Cardiac muscle cell (in vitro differentiated cells and primary cell): ENCODE data around the gene KDM7A. TPM values are rescaled to one million over a fixed set of nuclear protein-coding genes. Genes with fewer than 3 reads are reported as not detected.

Experiments used
- DNase-seq, 2 donors: peaks; one replicate each; pipeline versions ENCODE4 v3.0.0 to v3.0.0-alpha.2; 2010 to 2017; ENCODE audit warnings: low read depth in 1 of 2, low spot score in 1 of 2
- H3K27ac ChIP-seq: fragments of 200-600 bp; sonication (generic); 2 replicates; pipeline ENCODE4 v1.5.1; 2016
- H3K27me3 ChIP-seq: fragments of 200-600 bp; sonication (generic); 2 replicates; pipeline ENCODE4 v1.6.0; 2016; ENCODE audit warnings: control low read depth
- H3K36me3 ChIP-seq: fragments of 200-600 bp; sonication (generic); 2 replicates; pipeline ENCODE4 v1.5.1; 2016; ENCODE audit warnings: control low read depth
- H3K4me1 ChIP-seq: fragments of 200-600 bp; sonication (generic); 2 replicates; pipeline ENCODE4 v1.8.1; 2017; ENCODE audit warnings: low read depth, mild to moderate bottlenecking, mixed run types
- H3K4me3 ChIP-seq: fragments of 200-600 bp; sonication (generic); 2 replicates; pipeline ENCODE4 v1.5.1; 2016; ENCODE audit warnings: mild to moderate bottlenecking
- H3K9me3 ChIP-seq: fragments of 200-600 bp; sonication (generic); 2 replicates; pipeline ENCODE4 v1.5.1; 2017; ENCODE audit warnings: low read depth, mild to moderate bottlenecking, control low read depth
- CTCF ChIP-seq: IDR thresholded peaks from 2 replicates; pipeline ENCODE4 v1.5.1; 2012; ENCODE audit warnings: low read depth, mild to moderate bottlenecking, low read length
- polyA plus RNA-seq: library from polyadenylated mRNA; unstranded; fragments of >200 nt; fragmentation: Nextera tagmentation; extraction: Ambion mirVana; gene quantifications from 2 replicates; pipeline ENCODE4 v1.2.1, GENCODE V29; 2016
- total RNA-seq: library from RNA; depleted of rRNA; stranded (reverse); fragments of >200 nt; gene quantifications from 2 replicates; pipeline ENCODE4 v1.2.3, GENCODE V29; 2016

KDM7A gene
- total and polyA plus RNA-seq, 2 experiments from 2014 or later, result 1.9 to 7.5 TPM

- no peaks in the 10 kb centered on the region for H3K36me3 ChIP-seq
Observed at GRCh38 chr7:140141256-140141655, 35.5 kb downstream of the KDM7A start.

GRCh38 chr7:140137078-140137477, 39.7 kb downstream of the KDM7A start:
- Histone ChIP-seq H3K9me3 (no peaks in the 10 kb centered on the region), H3K4me1 (peaks cover 5% of the 10 kb centered on the region), H3K27me3 (no peaks in the 10 kb centered on the region), H3K4me3 (no peak overlapping the region), H3K36me3 (peaks cover 5% of the 10 kb centered on the region), H3K27ac (no peak overlapping the region)
- DNase-seq, result no peak
- TF ChIP-seq CTCF, result no peak

More at GRCh38 chr7:140141256-140141655, 35.5 kb downstream of the KDM7A start:
- Histone ChIP-seq H3K4me3 (no peak overlapping the region), H3K9me3 (no peaks in the 10 kb centered on the region), H3K4me1 (peaks cover 4% of the 10 kb centered on the region), H3K27ac (no peak overlapping the region), H3K27me3 (no peaks in the 10 kb centered on the region)
- DNase-seq, result no peak
- TF ChIP-seq CTCF, result no peak

- TF ChIP-seq CTCF, result no peak
- Histone ChIP-seq H3K27me3 (no peaks in the 10 kb centered on the region), H3K4me3 (no peak overlapping the region), H3K4me1 (peaks cover 5% of the 10 kb centered on the region), H3K36me3 (peaks cover 11% of the 10 kb centered on the region), H3K9me3 (no peaks in the 10 kb centered on the region), H3K27ac (peak overlapping the region; percentile 20)
- no peak for DNase-seq
Observed at GRCh38 chr7:140136073-140136472, 40.7 kb downstream of the KDM7A start.

GRCh38 chr7:140134039-140134438, 42.7 kb downstream of the KDM7A start:
- Histone ChIP-seq H3K36me3 (peaks cover 18% of the 10 kb centered on the region), H3K4me3 (no peak overlapping the region), H3K9me3 (no peaks in the 10 kb centered on the region), H3K27me3 (no peaks in the 10 kb centered on the region), H3K27ac (no peak overlapping the region), H3K4me1 (peaks cover 5% of the 10 kb centered on the region)
- TF ChIP-seq CTCF, result no peak
- no peak for DNase-seq

GRCh38 chr7:140127360-140128127, 49.2 kb downstream of the KDM7A start:
- Histone ChIP-seq H3K36me3 (peaks cover 27% of the 10 kb centered on the region), H3K4me1 (no peaks in the 10 kb centered on the region), H3K27me3 (no peaks in the 10 kb centered on the region), H3K27ac (no peak overlapping the region), H3K4me3 (no peak overlapping the region), H3K9me3 (no peaks in the 10 kb centered on the region)
- no peak for TF ChIP-seq CTCF
- DNase-seq, result no peak
